Activated CD4-positive, alpha-beta T cell treated with anti-CD3 and anti-CD28 coated beads, Interleukin-2, Interleukin-4, amounts not matched to agents 100 ng/mL and 50 ng/mL, durations not matched to agents 16 hours and 8 hours (primary cell): ENCODE measurements around the gene GALNT16.
A peak's percentile ranks its signal among the peaks of the same experiment; 100 is the strongest.
"Not testable (repeated sequence)": the region's sequence is repeated elsewhere in the genome, so short reads cannot be mapped to it uniquely, and the experiment has no call there.

ENCODE experiments used
- DNase-seq: peaks from one replicate; pipeline ENCODE4 v3.0.0-alpha.2; 2020; ENCODE audit warnings: low spot score

Gene GALNT16

GRCh38 chr14:69260190-69260860, 367 bp downstream of the GALNT16 start:
- no peak for DNase-seq

DNA sequence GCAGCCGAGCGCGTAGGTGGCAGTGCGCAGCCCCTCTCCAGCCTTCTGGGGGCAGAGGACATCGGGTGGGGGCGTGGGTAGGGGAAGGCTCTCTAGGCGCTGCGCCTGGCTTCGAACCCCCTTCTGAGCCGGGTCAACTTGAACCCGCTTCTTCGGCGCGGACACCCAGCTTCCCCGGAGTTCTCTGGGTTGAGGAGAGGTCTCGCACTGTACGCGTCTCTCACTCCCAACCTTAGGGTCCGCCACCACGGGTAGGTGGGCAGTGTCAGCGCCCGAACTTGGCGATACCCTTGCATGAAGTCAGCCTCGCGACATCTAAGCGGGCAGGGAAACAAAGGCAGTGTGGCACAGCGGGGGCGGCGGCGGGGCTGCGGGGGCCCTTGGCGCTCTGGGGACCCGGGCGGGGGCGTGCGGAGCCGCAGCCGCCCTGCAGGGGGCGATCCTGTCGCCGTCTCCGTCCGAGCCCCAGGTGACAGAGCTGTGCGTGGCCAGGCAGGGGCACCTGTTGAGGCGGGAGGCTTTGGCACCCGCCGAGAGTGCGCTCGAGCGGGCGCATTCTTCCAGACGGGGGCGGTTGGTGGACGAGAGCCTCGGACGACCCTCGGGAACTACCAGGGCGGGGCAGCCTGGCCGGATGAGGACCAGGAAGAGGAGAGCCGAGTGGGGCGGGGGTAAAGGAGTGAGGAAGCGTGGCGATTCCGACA, 1.1 kb downstream of the GALNT16 start:
- DNase-seq: peak; percentile 43

DNA sequence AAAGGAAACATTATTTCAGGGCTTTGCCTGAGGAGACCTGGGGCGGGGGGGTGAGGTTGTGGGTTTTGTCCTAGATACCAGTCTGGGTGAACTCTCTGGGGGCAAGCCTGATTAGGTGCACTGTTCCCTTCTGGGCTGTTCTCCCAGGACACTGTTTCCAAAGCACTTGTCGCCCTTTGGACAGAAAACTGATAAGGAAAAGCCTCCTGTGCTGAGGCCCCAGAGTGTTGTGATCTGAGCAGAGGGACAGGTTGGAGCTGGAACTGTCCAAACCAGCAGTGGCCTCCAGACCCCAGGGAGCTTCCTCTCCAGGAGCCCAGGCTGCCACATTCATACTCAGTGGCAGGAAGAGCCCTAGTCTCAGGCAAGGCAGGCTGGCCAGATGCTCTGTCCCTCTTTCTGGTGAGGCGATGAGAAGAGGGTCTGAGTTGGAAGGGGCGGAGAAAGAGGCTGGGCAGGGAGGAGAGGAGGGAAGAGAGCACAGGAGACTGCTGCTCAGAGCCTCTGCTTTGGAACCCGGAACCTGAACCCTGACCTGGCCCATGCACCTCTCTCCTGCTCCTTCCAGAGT, 1.9 kb downstream of the GALNT16 start:
- DNase-seq: no peak

- no peak for DNase-seq
Measured at GRCh38 chr14:69262516-69262915, 2.6 kb downstream of the GALNT16 start.

GRCh38 chr14:69263364-69263763, 3.4 kb downstream of the GALNT16 start:
- DNase-seq: no peak

DNA sequence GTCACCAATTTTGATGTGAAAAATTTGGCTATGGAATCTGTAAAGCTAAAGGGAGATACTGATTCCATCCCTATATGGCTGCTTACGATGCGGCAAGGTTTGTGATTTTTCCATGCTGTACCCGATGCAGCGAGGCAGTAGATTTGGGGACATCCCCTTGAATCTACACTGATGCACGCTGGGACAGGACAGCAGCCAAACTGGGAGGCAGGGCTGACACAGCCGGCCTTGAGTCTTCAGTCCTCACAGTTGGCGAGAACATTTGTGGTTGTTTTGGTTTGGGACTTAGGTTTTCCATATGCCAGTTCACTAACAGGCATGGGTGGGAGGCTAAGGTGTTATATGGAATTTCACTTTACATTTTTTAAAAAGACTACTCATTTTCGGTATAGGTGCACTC, 3.8 kb downstream of the GALNT16 start:
- no peak for DNase-seq

GRCh38 chr14:69266572-69267345, 6.8 kb downstream of the GALNT16 start:
- no peak for DNase-seq

DNA sequence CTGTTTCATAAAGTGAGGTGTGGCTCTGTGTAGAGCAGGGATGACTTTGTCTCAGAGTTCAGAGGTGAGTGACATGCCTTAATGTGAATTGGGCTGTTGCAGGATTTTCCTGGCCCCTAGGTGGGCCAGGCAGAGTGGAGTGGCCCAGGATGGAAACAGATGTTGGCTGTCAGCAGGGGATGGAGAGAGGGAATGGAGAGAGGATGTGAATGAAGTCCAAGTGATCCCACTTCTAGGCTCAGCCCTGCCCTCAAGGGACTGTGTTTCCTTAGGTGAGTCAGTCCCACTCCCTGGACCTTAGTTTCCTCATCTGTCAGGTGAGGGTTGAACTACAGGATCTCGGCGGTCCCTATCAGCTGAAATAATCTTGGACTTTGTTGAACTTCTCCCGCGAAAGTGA, 7.5 kb downstream of the GALNT16 start:
- no peak for DNase-seq

GRCh38 chr14:69268223-69268622, 8.3 kb downstream of the GALNT16 start:
- DNase-seq: no peak

DNA sequence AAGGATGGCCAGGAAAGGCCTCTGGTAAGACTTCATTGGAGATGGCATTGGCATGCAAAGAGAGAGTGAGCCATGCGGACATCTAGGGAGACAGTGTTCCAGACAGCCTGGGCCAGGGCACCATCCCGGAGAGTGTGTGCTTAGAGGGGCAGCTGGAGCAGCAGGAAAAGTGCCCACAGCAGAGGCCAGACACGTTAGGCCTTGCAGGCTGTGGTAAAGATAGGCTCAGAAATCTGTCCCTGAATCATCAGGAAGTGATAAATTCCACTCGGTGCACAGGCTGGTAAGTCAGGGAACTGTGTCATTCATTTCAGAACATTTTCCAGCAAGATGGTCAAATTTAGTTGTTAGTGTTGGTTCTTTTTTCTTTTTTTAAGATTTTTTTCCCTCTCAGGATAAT, 8.8 kb downstream of the GALNT16 start:
- no peak for DNase-seq

- no peak for DNase-seq
Measured at GRCh38 chr14:69269381-69269780, 9.4 kb downstream of the GALNT16 start.

DNA sequence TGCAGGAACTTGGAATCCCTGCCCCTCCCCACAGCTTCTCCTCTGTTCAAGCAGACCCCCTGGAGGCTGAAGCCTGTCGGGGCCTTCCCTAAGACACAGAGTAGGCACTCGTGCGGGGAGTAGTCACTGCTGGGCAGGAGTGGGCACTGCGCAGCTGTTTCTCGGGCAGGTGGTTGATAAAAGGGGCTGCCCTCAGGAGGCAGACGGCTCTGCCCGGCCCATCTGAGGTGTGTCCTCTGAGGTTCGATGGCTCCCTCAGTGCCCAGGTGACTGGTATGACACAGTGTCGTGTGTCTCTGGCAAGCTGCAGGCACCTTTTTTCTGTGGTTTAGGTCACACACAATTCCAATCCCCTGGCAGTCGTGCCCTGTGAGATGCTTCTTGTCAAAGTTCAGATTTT, 10.1 kb downstream of the GALNT16 start:
- no peak for DNase-seq

- no peak for DNase-seq
Measured at GRCh38 chr14:69270795-69271708, 11.1 kb downstream of the GALNT16 start.

GRCh38 chr14:69274321-69274720, 14.4 kb downstream of the GALNT16 start:
- DNase-seq: no peak

GRCh38 chr14:69275331-69275730, 15.4 kb downstream of the GALNT16 start:
- DNase-seq: no peak

DNA sequence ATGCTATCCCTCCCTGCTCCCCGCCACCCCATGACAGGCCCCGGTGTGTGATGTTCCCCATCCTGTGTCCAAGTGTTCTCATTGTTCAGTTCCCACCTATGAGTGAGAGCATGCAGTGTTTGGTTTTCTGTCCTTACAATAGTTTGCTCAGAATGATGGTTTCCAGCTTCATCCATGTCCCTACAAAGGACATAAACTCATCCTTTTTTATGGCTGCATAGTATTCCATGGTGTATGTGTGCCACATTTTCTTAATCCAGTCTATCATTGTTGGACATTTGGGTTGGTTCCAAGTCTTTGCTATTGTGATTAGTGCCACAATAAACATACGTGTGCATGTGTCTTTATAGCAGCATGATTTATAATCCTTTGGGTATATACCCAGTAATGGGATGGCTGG, 17.4 kb downstream of the GALNT16 start:
- not testable (repeated sequence) for DNase-seq

DNA sequence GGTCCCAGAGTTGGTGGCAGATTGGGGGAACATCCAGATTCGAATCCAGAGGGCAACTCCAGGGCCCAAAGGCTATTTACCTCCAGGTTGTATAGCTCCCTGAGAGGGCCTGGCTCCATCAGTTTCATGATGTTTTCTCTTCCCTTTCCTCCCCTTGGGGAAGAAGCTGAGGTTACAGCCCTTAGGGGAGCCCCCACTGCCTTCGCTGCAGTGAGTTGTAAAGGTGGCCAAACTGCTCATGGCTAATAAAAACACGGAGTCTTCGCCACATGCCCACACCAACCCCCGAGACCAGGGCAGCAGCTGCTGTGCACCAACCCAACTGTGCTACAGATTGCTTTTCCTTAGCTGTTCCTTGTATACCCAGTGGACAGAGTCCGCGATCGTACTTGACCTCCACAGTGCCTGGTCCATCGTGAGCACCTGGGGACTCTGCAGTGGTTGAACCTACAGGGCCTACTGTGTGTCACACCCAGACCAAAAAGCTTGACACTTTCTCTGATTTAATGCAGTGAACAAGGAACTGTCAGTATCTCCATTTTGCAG, 20.9 kb downstream of the GALNT16 start:
- DNase-seq: no peak

DNA sequence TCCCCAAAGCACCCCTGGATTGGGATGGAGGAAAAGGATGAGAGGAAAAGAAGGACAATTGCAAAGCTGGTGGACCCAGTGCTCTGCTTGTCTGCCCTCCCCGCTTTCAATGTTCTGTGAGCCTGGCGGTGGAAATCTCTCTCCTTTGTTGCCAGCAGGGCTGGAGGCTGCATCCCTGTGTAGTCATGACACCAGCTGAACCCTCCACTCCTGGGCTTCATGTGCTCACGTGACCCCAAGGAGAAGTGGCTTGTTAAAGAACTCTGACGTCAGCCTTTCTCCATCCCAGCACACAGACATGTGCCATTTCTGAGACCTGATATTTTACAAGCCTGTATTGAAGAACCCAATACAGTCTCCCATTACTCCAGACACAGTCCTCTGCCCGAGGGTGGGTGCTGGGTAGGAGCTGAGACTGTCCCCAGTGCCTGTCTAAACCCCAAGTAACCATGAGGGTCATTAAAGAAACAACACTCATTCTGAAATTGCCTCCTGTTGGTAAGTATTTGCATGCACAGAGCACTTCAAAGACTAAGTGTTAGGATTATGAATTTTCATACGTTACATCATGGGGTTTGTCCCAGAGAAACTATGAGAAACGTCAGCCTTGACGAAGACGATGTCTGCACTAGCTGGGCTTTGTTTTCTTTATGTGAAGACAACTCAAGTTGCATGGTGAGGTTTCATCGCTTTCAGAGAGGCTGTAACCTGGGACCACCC, 21.7 kb downstream of the GALNT16 start:
- DNase-seq: no peak

DNA sequence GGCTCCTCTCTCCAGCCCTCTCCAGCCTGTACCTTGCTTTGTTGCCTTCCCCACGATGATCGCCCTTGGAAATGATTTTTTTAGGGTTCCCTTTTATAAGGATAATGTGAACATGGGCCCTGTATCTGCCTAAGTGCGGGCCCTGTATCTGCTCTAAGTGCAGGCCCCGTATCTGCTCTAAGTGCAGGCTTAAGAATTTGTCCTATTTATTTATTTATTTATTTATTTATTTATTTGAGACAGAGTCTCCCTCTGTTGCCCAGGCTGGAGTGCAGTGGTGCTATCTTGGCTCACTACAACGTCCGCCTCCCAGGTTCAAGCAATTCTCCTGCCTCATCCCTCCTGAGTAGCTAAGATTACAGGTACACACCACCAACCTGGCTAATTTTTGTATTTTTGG, 22.5 kb downstream of the GALNT16 start:
- no peak for DNase-seq

- DNase-seq: no peak
Measured at GRCh38 chr14:69284170-69284569, 24.2 kb downstream of the GALNT16 start.
